ENCODE results near the gene FHIT.

GRCh38 chr3:59731943-59732342 is 1519.3 kb downstream of the FHIT start:
- TF ChIP-seq, protein P1, sequence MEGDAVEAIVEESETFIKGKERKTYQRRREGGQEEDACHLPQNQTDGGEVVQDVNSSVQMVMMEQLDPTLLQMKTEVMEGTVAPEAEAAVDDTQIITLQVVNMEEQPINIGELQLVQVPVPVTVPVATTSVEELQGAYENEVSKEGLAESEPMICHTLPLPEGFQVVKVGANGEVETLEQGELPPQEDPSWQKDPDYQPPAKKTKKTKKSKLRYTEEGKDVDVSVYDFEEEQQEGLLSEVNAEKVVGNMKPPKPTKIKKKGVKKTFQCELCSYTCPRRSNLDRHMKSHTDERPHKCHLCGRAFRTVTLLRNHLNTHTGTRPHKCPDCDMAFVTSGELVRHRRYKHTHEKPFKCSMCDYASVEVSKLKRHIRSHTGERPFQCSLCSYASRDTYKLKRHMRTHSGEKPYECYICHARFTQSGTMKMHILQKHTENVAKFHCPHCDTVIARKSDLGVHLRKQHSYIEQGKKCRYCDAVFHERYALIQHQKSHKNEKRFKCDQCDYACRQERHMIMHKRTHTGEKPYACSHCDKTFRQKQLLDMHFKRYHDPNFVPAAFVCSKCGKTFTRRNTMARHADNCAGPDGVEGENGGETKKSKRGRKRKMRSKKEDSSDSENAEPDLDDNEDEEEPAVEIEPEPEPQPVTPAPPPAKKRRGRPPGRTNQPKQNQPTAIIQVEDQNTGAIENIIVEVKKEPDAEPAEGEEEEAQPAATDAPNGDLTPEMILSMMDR (conservative IDR thresholded peaks at IDR 0.05; ENCODE audit: low read depth, low read length) = no peak
- no peak for TF ChIP-seq EZH2phosphoT487 (IDR thresholded peaks at IDR 0.05; ENCODE audit: borderline replicate concordance, low read length)
- TF ChIP-seq EZH2 (IDR thresholded peaks at IDR 0.05; ENCODE audit: low read length, unreplicated experiment) = no peak

Measured in PC-3 (cell line).